ENCODE measurements around the gene RBMS1. TPM values are rescaled to one million over a fixed set of nuclear protein-coding genes. Genes with fewer than 3 reads are reported as not detected.
"Not testable (repeated sequence)": the region's sequence is repeated elsewhere in the genome, so short reads cannot be mapped to it uniquely, and the experiment has no call there.

The RBMS1 gene
- total and polyA plus RNA-seq, 2 of the 4 experiments (the other 2 are of a cell fraction): 43.5 to 64.9 TPM

GRCh38 chr2:160450486-160450885, 43.1 kb downstream of the RBMS1 start:
- Histone ChIP-seq H3K4me2 (ENCODE audit: low read depth, low read length) (no peak overlapping the region), H4K20me1 (ENCODE audit: insufficient read depth, low read length) (peaks cover 36% of the 10 kb centered on the region), H3K23ac (ENCODE audit: low read depth, low read length) (no peak overlapping the region), H3K4me3 (ENCODE audit: insufficient read depth, low read depth, low read length) (no peak overlapping the region), H3K36me3 (ENCODE audit: control insufficient read depth, insufficient read depth, low read length) (peaks cover 7% of the 10 kb centered on the region), H2AK9ac (replicated peaks; ENCODE audit: low read depth, low read length, poor library complexity) (no peak overlapping the region), H3K9me1 (ENCODE audit: insufficient read depth, low read length) (peaks cover 20% of the 10 kb centered on the region), H3K79me1 (ENCODE audit: low read depth in 1 of 2, low read length in 2 of 2) (peaks cover 28 to 72% of the 10 kb centered on the region in 2 experiments), H3K9ac (ENCODE audit: low read depth, low read length) (no peak overlapping the region), H2AK5ac (ENCODE audit: low read depth, low read length) (no peak overlapping the region), H3K27ac (ENCODE audit: insufficient read depth, low read length) (no peak overlapping the region), H3K14ac (replicated peaks; ENCODE audit: low read depth, low read length) (no peak overlapping the region), H3K18ac (ENCODE audit: low read depth, low read length) (no peak overlapping the region), H2BK20ac (ENCODE audit: low read depth, low read length) (no peak overlapping the region), H2BK15ac (ENCODE audit: low read depth, low read length) (no peak overlapping the region), H3K4me1 (ENCODE audit: control insufficient read depth, insufficient read depth, low read length) (peaks cover 7% of the 10 kb centered on the region), H2AFZ (replicated peaks; ENCODE audit: low read length, poor library complexity) (no peak overlapping the region), H3K27me3 (ENCODE audit: control insufficient read depth, insufficient read depth, low read length) (no peaks in the 10 kb centered on the region), H2BK120ac (ENCODE audit: low read depth, low read length) (no peak overlapping the region), H3K4ac (ENCODE audit: low read depth, low read length) (no peak overlapping the region), H4K8ac (ENCODE audit: low read depth in 2 of 2, low read length in 2 of 2) (no peak overlapping the region), H4K5ac (ENCODE audit: low read depth, low read length) (no peak overlapping the region), H4K91ac (ENCODE audit: insufficient read depth, low read depth, low read length) (no peak overlapping the region), H2BK5ac (ENCODE audit: low read depth, low read length, poor library complexity, severe bottlenecking) (no peak overlapping the region), H3K9me3 (ENCODE audit: control insufficient read depth, insufficient read depth, low read length) (no peaks in the 10 kb centered on the region), H3K56ac (ENCODE audit: extremely low read depth, insufficient read depth, low read length) (no peak overlapping the region)
- TF ChIP-seq FOS (IDR thresholded peaks at IDR 0.05; ENCODE audit: low read depth, low read length) (no peak), RFX5 (IDR thresholded peaks at IDR 0.05; ENCODE audit: low read depth, low read length) (no peak)
- intact Hi-C loops (cut with micrococcal nuclease) (no loop called here), dilution Hi-C loops (cut with HindIII; ENCODE audit: low sequenced_read_pairs, unreplicated experiment) (no loop called here), in situ Hi-C loops (cut with MboI; ENCODE audit: low sequenced_read_pairs) (no loop called here)
- no peak for ATAC-seq (ENCODE audit: low read depth)
- BruUV-seq (replicated peaks): no TSS peak
- CTCF ChIA-PET: no interaction called here
- POLR2A ChIA-PET (ENCODE audit: unreplicated experiment): no interaction called here
- no peak for DNase-seq

- H3K27me3 ChIP-seq (ENCODE audit: control insufficient read depth, insufficient read depth, low read length); intact Hi-C loops (cut with micrococcal nuclease); H3K4me2 ChIP-seq (ENCODE audit: low read depth, low read length); POLR2A ChIA-PET (ENCODE audit: unreplicated experiment); H4K5ac ChIP-seq (ENCODE audit: low read depth, low read length); DNase-seq; H4K8ac ChIP-seq (ENCODE audit: low read depth in 2 of 2, low read length in 2 of 2); H2AK5ac ChIP-seq (ENCODE audit: low read depth, low read length); H2AFZ ChIP-seq (replicated peaks; ENCODE audit: low read length, poor library complexity); H2BK5ac ChIP-seq (ENCODE audit: low read depth, low read length, poor library complexity, severe bottlenecking); H3K14ac ChIP-seq (replicated peaks; ENCODE audit: low read depth, low read length); BruUV-seq (replicated peaks); H2BK120ac ChIP-seq (ENCODE audit: low read depth, low read length); H3K18ac ChIP-seq (ENCODE audit: low read depth, low read length); H2BK20ac ChIP-seq (ENCODE audit: low read depth, low read length); H3K56ac ChIP-seq (ENCODE audit: extremely low read depth, insufficient read depth, low read length); H3K9ac ChIP-seq (ENCODE audit: low read depth, low read length); H3K9me3 ChIP-seq (ENCODE audit: control insufficient read depth, insufficient read depth, low read length); H3K4me1 ChIP-seq (ENCODE audit: control insufficient read depth, insufficient read depth, low read length); H3K27ac ChIP-seq (ENCODE audit: insufficient read depth, low read length); dilution Hi-C loops (cut with HindIII; ENCODE audit: low sequenced_read_pairs, unreplicated experiment); in situ Hi-C loops (cut with MboI; ENCODE audit: low sequenced_read_pairs); H2AK9ac ChIP-seq (replicated peaks; ENCODE audit: low read depth, low read length, poor library complexity); H2BK15ac ChIP-seq (ENCODE audit: low read depth, low read length); H3K36me3 ChIP-seq (ENCODE audit: control insufficient read depth, insufficient read depth, low read length); H3K4ac ChIP-seq (ENCODE audit: low read depth, low read length); H3K4me3 ChIP-seq (ENCODE audit: insufficient read depth, low read depth, low read length); CTCF ChIA-PET; ATAC-seq (ENCODE audit: low read depth); H3K23ac ChIP-seq (ENCODE audit: low read depth, low read length); H4K91ac ChIP-seq (ENCODE audit: insufficient read depth, low read depth, low read length): not testable (repeated sequence)
- Histone ChIP-seq H3K9me1 (ENCODE audit: insufficient read depth, low read length) (peaks cover 16% of the 10 kb centered on the region), H4K20me1 (ENCODE audit: insufficient read depth, low read length) (peaks cover 37% of the 10 kb centered on the region), H3K79me1 (ENCODE audit: low read depth in 1 of 2, low read length in 2 of 2) (peaks cover 26 to 63% of the 10 kb centered on the region in 2 experiments)
- WGBS, 2 experiments (ENCODE audit: extremely low coverage in 2 of 2, insufficient read length in 1 of 2): 97% methylated on average over 5 of the region's 29 CpGs; no CpG with 5 or more reads in 1 of the 2 experiments
Measured at GRCh38 chr2:160448821-160449220, 44.8 kb downstream of the RBMS1 start.

Data from IMR-90 (cell line).